K562 (cell line): ENCODE results near the gene FITM1. TPM values are rescaled to one million over a fixed set of nuclear protein-coding genes. Genes with fewer than 3 reads are reported as not detected.

Source experiments
- ATAC-seq: fragments of 200-7000 bp; cut with Tn5 transposase; 3 replicates; pipeline ENCODE4 v1.9.1; 2020; ENCODE audit warnings: moderate library complexity
- BruUV-seq: library from RNA; stranded (reverse); fragments of 400-500 nt; replicated peaks from 2 replicates; lab custom pipeline; 2021; lab: Mats Ljungman, UMichigan
- CTCF ChIA-PET: fragments of 300-600 bp; formaldehyde crosslinking; extraction: SDS; loops from one replicate; lab custom pipeline; 2021; ENCODE audit warnings: low intra/inter-chr PET ratio; lab: Yijun Ruan, JAX
- POLR2A ChIA-PET: fragments of 300-600, 350-650 bp; sonication (Branson Sonifier 250); formaldehyde crosslinking; extraction: SDS; loops from one replicate; lab custom pipeline; 2021; ENCODE audit warnings: antibody characterized with exemption, inconsistent platforms; lab: Yijun Ruan, JAX
- DNase-seq, 4 experiments: peaks; one replicate each; pipeline versions ENCODE4 v3.0.0 to v3.0.0-alpha.2; 2011 to 2018; ENCODE audit warnings: low spot score in 3 of 4, mixed read lengths in 3 of 4; ENCODE audit errors: extremely low read depth in 1 of 4
- FAIRE-seq: peaks from 2 replicates; lab custom pipeline; 2011; peaks lifted over from hg19 to GRCh38; lab: Jason Lieb, UNC
- H2AFZ ChIP-seq: 2 replicates; pipeline ENCODE4 v1.6.0; 2011; ENCODE audit warnings: low read depth, low read length, control low read depth, inconsistent platforms
- H3K27ac ChIP-seq: fragments of 200-600 bp; 3 replicates; pipeline ENCODE4 v1.8.0; 2011; ENCODE audit warnings: low read depth, mild to moderate bottlenecking, control low read depth, inconsistent platforms, low read length, moderate library complexity, mixed read lengths; ENCODE audit errors: extremely low read depth
- H3K27me3 ChIP-seq, 2 experiments: fragments of 300-600 bp in 1 of 2; 2 replicates in 1 of 2; 3 replicates in 1 of 2; pipeline versions ENCODE4 v1.6.0 to v1.8.0; 2011; ENCODE audit warnings: inconsistent platforms in 2 of 2, low read length in 2 of 2, mild to moderate bottlenecking in 1 of 2, mixed read lengths in 1 of 2, moderate library complexity in 1 of 2; ENCODE audit not compliant: control insufficient read depth in 2 of 2, insufficient read depth in 2 of 2
- H3K36me3 ChIP-seq: fragments of 300-600 bp; 3 replicates; pipeline ENCODE4 v1.8.0; 2011; ENCODE audit warnings: mild to moderate bottlenecking, low read length, inconsistent platforms; ENCODE audit not compliant: control insufficient read depth, insufficient read depth
- H3K4me1 ChIP-seq, 2 experiments: fragments of 200-600 bp in 1 of 2; replicated peaks in 1 of 2; 2 replicates in 1 of 2; 3 replicates in 1 of 2; pipeline versions ENCODE4 v1.5.1 to v1.8.0; 2011; ENCODE audit warnings: inconsistent platforms in 2 of 2, low read length in 2 of 2, mild to moderate bottlenecking in 1 of 2, mixed read lengths in 1 of 2, moderate library complexity in 1 of 2; ENCODE audit not compliant: control insufficient read depth in 2 of 2, insufficient read depth in 2 of 2
- H3K4me2 ChIP-seq: 2 replicates; pipeline ENCODE4 v1.6.1; 2011; ENCODE audit warnings: low read length, control low read depth, inconsistent platforms, mixed read lengths; ENCODE audit not compliant: insufficient read depth
- H3K4me3 ChIP-seq: fragments of 200-600 bp; sonication (generic), shearing (Covaris generic); 2 replicates; pipeline ENCODE4 v1.5.1; 2016; ENCODE audit warnings: control low read depth, inconsistent platforms
- H3K79me2 ChIP-seq: fragments of 200-600 bp; 3 replicates; pipeline ENCODE4 v1.8.0; 2011; ENCODE audit warnings: low read length, inconsistent platforms; ENCODE audit not compliant: control insufficient read depth, insufficient read depth
- H3K9ac ChIP-seq, 2 experiments: 2 replicates each; pipeline versions ENCODE4 v1.6.0 to v1.6.1; 2011; ENCODE audit warnings: low read depth in 2 of 2, low read length in 2 of 2, control low read depth in 1 of 2, inconsistent platforms in 1 of 2, mild to moderate bottlenecking in 1 of 2, mixed read lengths in 1 of 2; ENCODE audit not compliant: insufficient read depth in 1 of 2
- H3K9me1 ChIP-seq: one replicate; pipeline ENCODE4 v1.6.0; 2011; ENCODE audit warnings: inconsistent platforms, mild to moderate bottlenecking, low read length, moderate library complexity; ENCODE audit not compliant: control insufficient read depth, insufficient read depth
- H3K9me3 ChIP-seq: replicated peaks from 2 replicates; pipeline ENCODE4 v1.5.1; 2011; ENCODE audit warnings: low read depth, low read length, inconsistent platforms; ENCODE audit not compliant: control insufficient read depth, insufficient read depth
- H4K20me1 ChIP-seq: replicated peaks from 2 replicates; pipeline ENCODE4 v1.6.1; 2011; ENCODE audit warnings: low read length, inconsistent platforms, mixed read lengths; ENCODE audit not compliant: control insufficient read depth, insufficient read depth
- BACH1 ChIP-seq: fragments of 200-800 bp; sonication (Bioruptor generic); IDR thresholded peaks from 2 replicates; pipeline ENCODE4 v1.6.1; 2016; ENCODE audit warnings: missing genetic modification characterization, missing compliant biosample characterization
- ELF1 ChIP-seq: fragments of 200-800 bp; sonication (Bioruptor generic); IDR thresholded peaks from 2 replicates; pipeline ENCODE4 v1.6.1; 2016; ENCODE audit warnings: missing genetic modification characterization, missing compliant biosample characterization
- HMG20B ChIP-seq: fragments of 250-450 bp; sonication (Bioruptor Pico); IDR thresholded peaks from 2 replicates; pipeline ENCODE4 v1.5.0; 2021; ENCODE audit warnings: mild to moderate bottlenecking
- IRF1 ChIP-seq: sonication (generic); formaldehyde crosslinking; IDR thresholded peaks from 2 replicates; pipeline ENCODE4 v1.8.0; 2022; ENCODE audit warnings: missing genetic modification reagents, mild to moderate bottlenecking, borderline replicate concordance
- POU5F1 ChIP-seq: fragments of 150-350 bp; IDR thresholded peaks from 2 replicates; pipeline ENCODE4 v1.6.1; 2014; ENCODE audit warnings: borderline replicate concordance, low read length, low read depth, mild to moderate bottlenecking; ENCODE audit not compliant: partially characterized antibody
- SIN3A ChIP-seq, 2 experiments: fragments of 150-350 bp in 1 of 2; IDR thresholded peaks; 2 replicates each; pipeline ENCODE4 v1.6.1; 2011 to 2016; ENCODE audit warnings: borderline replicate concordance in 2 of 2, low read depth in 2 of 2, low read length in 2 of 2, mild to moderate bottlenecking in 2 of 2, moderate library complexity in 2 of 2; ENCODE audit not compliant: control insufficient read depth in 1 of 2
- SMAD2 ChIP-seq: fragments of 150-350 bp; IDR thresholded peaks from 2 replicates; pipeline ENCODE4 v1.6.1; 2014; ENCODE audit warnings: low read depth, mild to moderate bottlenecking, low read length
- XRCC5 ChIP-seq: fragments of 200-400 bp; formaldehyde crosslinking; IDR thresholded peaks from 2 replicates; pipeline ENCODE4 v1.6.1; 2017; ENCODE audit warnings: low read depth, mild to moderate bottlenecking, low read length
- YY1 ChIP-seq, 3 experiments: IDR thresholded peaks; 2 replicates each; pipeline ENCODE4 v1.6.1; 2011; ENCODE audit warnings: low read length in 2 of 3, mild to moderate bottlenecking in 2 of 3, moderate library complexity in 2 of 3, borderline replicate concordance in 1 of 3, control low read depth in 1 of 3, low read depth in 1 of 3; ENCODE audit not compliant: insufficient read depth in 3 of 3, insufficient replicate concordance in 2 of 3, control insufficient read depth in 1 of 3, insufficient read length in 1 of 3; ENCODE audit errors: extremely low read depth in 1 of 3
- ZBTB34 ChIP-seq: fragments of 250-450 bp; sonication (Bioruptor Pico); IDR thresholded peaks from 2 replicates; pipeline ENCODE4 v1.8.0; 2021; ENCODE audit warnings: mild to moderate bottlenecking, moderate library complexity
- ZBTB49 ChIP-seq: sonication (generic); formaldehyde crosslinking; IDR thresholded peaks from 2 replicates; pipeline ENCODE4 v1.8.0; 2022; ENCODE audit warnings: missing genetic modification reagents, mild to moderate bottlenecking, borderline replicate concordance
- ZNF3 ChIP-seq: fragments of 250-450 bp; sonication (Bioruptor Pico); IDR thresholded peaks from 2 replicates; pipeline ENCODE4 v1.5.0; 2021; ENCODE audit warnings: mild to moderate bottlenecking, moderate library complexity
- ZZZ3 ChIP-seq: fragments of 450-650 bp; IDR thresholded peaks from 2 replicates; pipeline ENCODE4 v1.6.1; 2016; ENCODE audit warnings: antibody characterized with exemption, mild to moderate bottlenecking, moderate library complexity
- WGBS: fragments of 100-300 bp; shearing (Covaris generic); methylation state at CpG from one replicate; pipeline ENCODE4 v1.1.6; 2016; ENCODE audit warnings: low coverage, mixed read lengths; ENCODE audit not compliant: insufficient coverage; ENCODE audit errors: missing lambda C conversion rate; 5-methylcytosine and 5-hydroxymethylcytosine counted together
- in situ Hi-C: fragments of 300-500 bp; cut with MboI; formaldehyde crosslinking; loops from 4 replicates; pipeline ENCODE4 v1.15.0; 2018; ENCODE audit warnings: inconsistent platforms, mixed read lengths
- intact Hi-C: fragments of 100-400 bp; cut with micrococcal nuclease; formaldehyde crosslinking; loops from 2 replicates; pipeline ENCODE4 v1.14.2; 2022
- polyA plus RNA-seq, 8 experiments: library from polyadenylated mRNA; depleted of rRNA in 4 of 8; stranded (reverse) in 5 of 8; unstranded in 3 of 8; fragments of >200 nt; fragmentation: Nextera tagmentation in 2 of 8; fragmentation: Illumina TruSeq in 1 of 8; extraction: Ambion mirVana in 2 of 8; extraction: Trizol in 1 of 8; gene quantifications; 2 replicates each; pipeline versions ENCODE4 v1.2.1 to v1.2.3, GENCODE V29; 2011 to 2014; ENCODE audit warnings: inconsistent platforms in 1 of 8, missing spikeins in 1 of 8
- total RNA-seq, 7 experiments: library from RNA; depleted of rRNA in 6 of 7; stranded (reverse); fragments of >200 nt in 6 of 7; fragmentation: Illumina TruSeq in 2 of 7; extraction: Trizol in 2 of 7; gene quantifications; 2 replicates each; pipeline versions ENCODE4 v1.2.1 to v1.2.3, GENCODE V29; 2011 to 2021; ENCODE audit warnings: low replicate concordance in 1 of 7

The FITM1 gene
- total and polyA plus RNA-seq, 9 of the 15 experiments (the other 6 are each of a cell fraction or from before 2014, with no cell fraction given) = 0.09 to 0.20 TPM; not detected in 7

- Histone ChIP-seq H3K4me3 (no peak overlapping the region), H3K9ac (peak overlapping the region in 1 of 2 experiments; percentile 76; a peak in 1 of 4 replicates), H3K27ac (no peak overlapping the region), H3K9me3 (no peaks in the 10 kb centered on the region), H3K79me2 (peaks cover 4% of the 10 kb centered on the region; the same call in 2 of the 3 replicates), H3K4me1 (peaks cover 7 to 29% of the 10 kb centered on the region in 2 experiments; a peak in 4 of 5 replicates), H3K36me3 (no peaks in the 10 kb centered on the region), H3K27me3 (no peaks in the 10 kb centered on the region), H2AFZ (no peak overlapping the region), H3K4me2 (no peak overlapping the region), H3K9me1 (no peaks in the 10 kb centered on the region), H4K20me1 (no peaks in the 10 kb centered on the region)
- TF ChIP-seq ZBTB49 (CRISPR knock-in tag) (no peak), SIN3A (IDR thresholded peaks at IDR 0.05; ENCODE audit: borderline replicate concordance in 2 of 2, control insufficient read depth in 1 of 2, low read depth in 2 of 2, low read length in 2 of 2) (no peak), ELF1 (no peak), HMG20B (CRISPR knock-in tag) (no peak), ZZZ3 (no peak), IRF1 (CRISPR knock-in tag) (no peak), ZBTB34 (no peak), ZNF3 (no peak), BACH1 (no peak), XRCC5 (no peak), SMAD2 (no peak), POU5F1 (no peak), YY1 (IDR thresholded peaks at IDR 0.05; ENCODE audit: borderline replicate concordance in 1 of 3, control insufficient read depth in 1 of 3, extremely low read depth in 1 of 3, insufficient read depth in 3 of 3, insufficient read length in 1 of 3, insufficient replicate concordance in 2 of 3, low read depth in 1 of 3, low read length in 2 of 3) (no peak)
- no TSS peak for BruUV-seq
- no peak for ATAC-seq
- no peak for DNase-seq
- intact Hi-C loops = no loop called here
- ChIA-PET CTCF (no interaction called here), POLR2A (interaction anchor here (0.6 to 0.7 kb wide), 3 partner anchors 29 to 193 kb away, joined by 3 to 4 read pairs (median 4); no protein-coding TSS in a partner anchor)
- FAIRE-seq = no peak
- in situ Hi-C loops = no loop called here
- 79% methylated on average over 13 of the region's 24 CpGs for WGBS
Measured at GRCh38 chr14:24132061-24132685, 1.7 kb downstream of the FITM1 start.
